A673 (cell line): ENCODE results near the gene IGFL4.

ENCODE experiments used
- EZH2 ChIP-seq: fragments of 200-600 bp; sonication (generic); IDR thresholded peaks from 2 replicates; pipeline ENCODE4 v1.6.1; 2017; ENCODE audit warnings: borderline replicate concordance, low read depth, mild to moderate bottlenecking, mixed read lengths, antibody characterized with exemption, low read length; ENCODE audit not compliant: poor library complexity, severe bottlenecking
- TF ChIP-seq, protein P1 (sequence below): fragments of 300-800, 200-600 bp; sonication (generic); conservative IDR thresholded peaks from 2 replicates; pipeline ENCODE4 v1.5.1; 2017; ENCODE audit warnings: low read depth, mild to moderate bottlenecking, antibody characterized with exemption, low read length, moderate library complexity, mixed read lengths

DNA sequence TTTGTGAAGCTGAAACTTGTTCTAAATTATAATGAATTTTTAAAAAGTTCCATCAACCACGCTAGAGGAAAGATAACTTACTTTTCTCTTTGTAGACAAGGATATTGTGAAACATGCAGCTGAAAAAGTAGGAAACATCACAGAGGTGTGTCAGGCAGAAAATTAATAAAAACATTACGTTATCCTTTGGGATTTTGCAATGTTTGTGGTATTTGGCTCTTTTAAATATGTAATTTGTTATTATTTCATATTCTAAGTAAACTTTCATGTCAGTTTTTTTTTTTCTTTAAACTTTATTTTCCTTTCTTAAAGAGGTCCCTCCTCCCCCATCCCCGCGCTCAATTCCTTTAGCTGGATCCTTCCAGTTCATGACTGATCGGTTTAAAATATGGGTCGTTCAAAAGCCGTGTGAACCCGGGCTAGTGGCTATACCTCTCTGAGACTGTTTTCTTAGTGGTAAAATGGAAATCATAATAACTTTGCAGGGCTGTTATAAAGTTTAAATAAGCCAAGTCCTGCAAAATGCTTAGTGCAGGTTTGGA is 46.3 kb downstream of the IGFL4 start:
- TF ChIP-seq, protein P1, sequence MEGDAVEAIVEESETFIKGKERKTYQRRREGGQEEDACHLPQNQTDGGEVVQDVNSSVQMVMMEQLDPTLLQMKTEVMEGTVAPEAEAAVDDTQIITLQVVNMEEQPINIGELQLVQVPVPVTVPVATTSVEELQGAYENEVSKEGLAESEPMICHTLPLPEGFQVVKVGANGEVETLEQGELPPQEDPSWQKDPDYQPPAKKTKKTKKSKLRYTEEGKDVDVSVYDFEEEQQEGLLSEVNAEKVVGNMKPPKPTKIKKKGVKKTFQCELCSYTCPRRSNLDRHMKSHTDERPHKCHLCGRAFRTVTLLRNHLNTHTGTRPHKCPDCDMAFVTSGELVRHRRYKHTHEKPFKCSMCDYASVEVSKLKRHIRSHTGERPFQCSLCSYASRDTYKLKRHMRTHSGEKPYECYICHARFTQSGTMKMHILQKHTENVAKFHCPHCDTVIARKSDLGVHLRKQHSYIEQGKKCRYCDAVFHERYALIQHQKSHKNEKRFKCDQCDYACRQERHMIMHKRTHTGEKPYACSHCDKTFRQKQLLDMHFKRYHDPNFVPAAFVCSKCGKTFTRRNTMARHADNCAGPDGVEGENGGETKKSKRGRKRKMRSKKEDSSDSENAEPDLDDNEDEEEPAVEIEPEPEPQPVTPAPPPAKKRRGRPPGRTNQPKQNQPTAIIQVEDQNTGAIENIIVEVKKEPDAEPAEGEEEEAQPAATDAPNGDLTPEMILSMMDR = no peak
- TF ChIP-seq EZH2 = no peak
